Astrocyte (in vitro differentiated cells and primary cell): ENCODE data around the gene RBPJ.

ENCODE experiments used
- EZH2 ChIP-seq: IDR thresholded peaks from 2 replicates; pipeline ENCODE4 v1.6.1; 2012; ENCODE audit warnings: mild to moderate bottlenecking, low read length, inconsistent platforms; ENCODE audit not compliant: insufficient read depth
- TF ChIP-seq, protein P1 (sequence below): IDR thresholded peaks from 2 replicates; pipeline ENCODE4 v1.5.1; 2011; ENCODE audit warnings: low read depth, mild to moderate bottlenecking, inconsistent platforms, low read length, moderate library complexity; ENCODE audit not compliant: insufficient read depth

- TF ChIP-seq, protein P1, sequence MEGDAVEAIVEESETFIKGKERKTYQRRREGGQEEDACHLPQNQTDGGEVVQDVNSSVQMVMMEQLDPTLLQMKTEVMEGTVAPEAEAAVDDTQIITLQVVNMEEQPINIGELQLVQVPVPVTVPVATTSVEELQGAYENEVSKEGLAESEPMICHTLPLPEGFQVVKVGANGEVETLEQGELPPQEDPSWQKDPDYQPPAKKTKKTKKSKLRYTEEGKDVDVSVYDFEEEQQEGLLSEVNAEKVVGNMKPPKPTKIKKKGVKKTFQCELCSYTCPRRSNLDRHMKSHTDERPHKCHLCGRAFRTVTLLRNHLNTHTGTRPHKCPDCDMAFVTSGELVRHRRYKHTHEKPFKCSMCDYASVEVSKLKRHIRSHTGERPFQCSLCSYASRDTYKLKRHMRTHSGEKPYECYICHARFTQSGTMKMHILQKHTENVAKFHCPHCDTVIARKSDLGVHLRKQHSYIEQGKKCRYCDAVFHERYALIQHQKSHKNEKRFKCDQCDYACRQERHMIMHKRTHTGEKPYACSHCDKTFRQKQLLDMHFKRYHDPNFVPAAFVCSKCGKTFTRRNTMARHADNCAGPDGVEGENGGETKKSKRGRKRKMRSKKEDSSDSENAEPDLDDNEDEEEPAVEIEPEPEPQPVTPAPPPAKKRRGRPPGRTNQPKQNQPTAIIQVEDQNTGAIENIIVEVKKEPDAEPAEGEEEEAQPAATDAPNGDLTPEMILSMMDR = no peak
- no peak for TF ChIP-seq EZH2
These were observed 64.9 kb downstream of the RBPJ start for GRCh38 chr4:26385690-26386089.
